Transverse colon (tissue), 4 donors: Measurements from ENCODE around the gene PNLIPRP2. TPM values are rescaled to one million over a fixed set of nuclear protein-coding genes. Genes with fewer than 3 reads are reported as not detected.

Experiments used
- DNase-seq: peaks from one replicate; pipeline ENCODE4 v3.0.0-alpha.2; 2019
- H3K27ac ChIP-seq, 4 donors: fragments of 200-600 bp; sonication (generic); 2 replicates each; pipeline ENCODE4 v1.5.1; 2016 to 2018; ENCODE audit warnings: inconsistent platforms in 4 of 4
- H3K27me3 ChIP-seq: fragments of 200-600 bp; sonication (generic); 2 replicates; pipeline ENCODE4 v1.5.1; 2017; ENCODE audit warnings: inconsistent platforms
- H3K36me3 ChIP-seq, 4 donors: fragments of 200-600 bp; sonication (generic); 2 replicates each; pipeline ENCODE4 v1.5.1; 2017 to 2019; ENCODE audit warnings: inconsistent platforms in 4 of 4
- H3K4me1 ChIP-seq, 4 donors: fragments of 200-600 bp; sonication (generic); 2 replicates each; pipeline ENCODE4 v1.5.1; 2017 to 2020; ENCODE audit warnings: inconsistent platforms in 4 of 4
- H3K4me3 ChIP-seq, 4 donors: fragments of 200-600 bp; sonication (generic); 1 replicate in 1 of 4; 2 replicates in 3 of 4; pipeline versions ENCODE4 v1.5.1 to v1.6.1; 2017 to 2019; ENCODE audit warnings: inconsistent platforms in 4 of 4
- H3K9me3 ChIP-seq, 2 donors: fragments of 200-600 bp; sonication (generic); 2 replicates each; pipeline ENCODE4 v1.5.1; 2017 to 2019; ENCODE audit warnings: inconsistent platforms in 2 of 2
- EP300 ChIP-seq: sonication (generic); formaldehyde crosslinking; IDR thresholded peaks from one replicate; pipeline ENCODE4 v1.6.1; 2017; ENCODE audit warnings: antibody characterized with exemption, low read depth
- POLR2A ChIP-seq: fragments of 450-650 bp; IDR thresholded peaks from one replicate; pipeline ENCODE4 v1.6.1; 2016; ENCODE audit warnings: antibody characterized with exemption, mild to moderate bottlenecking, moderate library complexity
- POLR2AphosphoS5 ChIP-seq, 3 donors: sonication (generic); formaldehyde crosslinking; IDR thresholded peaks; one replicate each; pipeline ENCODE4 v1.6.1; 2016; ENCODE audit warnings: antibody characterized with exemption in 3 of 3
- WGBS, 2 donors: methylation state at CpG; one replicate each; pipeline ENCODE4 v1.1.5; 2018; ENCODE audit warnings: low coverage in 1 of 2; 5-methylcytosine and 5-hydroxymethylcytosine counted together
- in situ Hi-C, 4 donors: fragments of 200-750 bp; cut with MboI; loops; one replicate each; pipeline versions ENCODE4 v1.15.0 to v1.15.1; 2017; ENCODE audit warnings: low sequenced_read_pairs in 3 of 4, low pct_ligation_motif_present in 1 of 4, low pct_unique_long_range_greater_than_20kb in 1 of 4
- intact Hi-C: fragments of 100-400 bp; cut with DNase I; formaldehyde crosslinking; loops from one replicate; pipeline ENCODE4 v1.15.1; 2023; ENCODE audit warnings: low total_unique reads
- total RNA-seq, 4 donors: library from RNA; depleted of rRNA; stranded (reverse); fragments of >200 nt; gene quantifications; one replicate each; pipeline ENCODE4 v1.1.0, GENCODE V29; 2016
- TF ChIP-seq, protein P1 (sequence below), 5 experiments: fragments of 200-600 bp in 3 of 5; fragments of 450-650 bp in 2 of 5; sonication (generic) in 3 of 5; IDR thresholded peaks; 1 replicate in 2 of 5; 2 replicates in 3 of 5; pipeline ENCODE4 v1.5.1; 2016 to 2017; ENCODE audit warnings: antibody characterized with exemption in 5 of 5, inconsistent platforms in 3 of 5, mild to moderate bottlenecking in 2 of 5, moderate library complexity in 1 of 5

PNLIPRP2 gene
- total RNA-seq, 4 donors from 2014 or later: 0.32 to 4.2 TPM; not detected in 2

DNA sequence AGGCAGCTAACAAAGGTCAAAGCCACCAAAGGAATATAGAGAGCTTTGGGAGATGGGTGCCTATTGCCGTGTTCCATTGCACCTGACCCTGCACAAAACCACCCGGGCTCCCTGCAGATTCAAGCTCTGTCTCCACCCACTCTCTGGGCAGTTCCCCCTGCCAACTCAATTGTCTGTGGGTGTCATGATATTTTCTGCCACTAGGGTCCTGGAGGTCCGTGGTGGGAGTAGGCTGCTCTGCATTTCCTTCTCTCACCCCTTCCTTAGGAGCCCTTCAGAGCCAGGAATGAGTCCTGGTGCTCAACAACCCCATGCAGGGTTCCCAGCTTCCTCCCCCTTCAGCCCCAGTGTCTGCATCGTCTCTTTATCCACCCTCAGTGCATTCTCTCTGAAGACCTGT is 34.1 kb downstream of the PNLIPRP2 start:
- no peak for TF ChIP-seq POLR2A
- TF ChIP-seq, protein P1, sequence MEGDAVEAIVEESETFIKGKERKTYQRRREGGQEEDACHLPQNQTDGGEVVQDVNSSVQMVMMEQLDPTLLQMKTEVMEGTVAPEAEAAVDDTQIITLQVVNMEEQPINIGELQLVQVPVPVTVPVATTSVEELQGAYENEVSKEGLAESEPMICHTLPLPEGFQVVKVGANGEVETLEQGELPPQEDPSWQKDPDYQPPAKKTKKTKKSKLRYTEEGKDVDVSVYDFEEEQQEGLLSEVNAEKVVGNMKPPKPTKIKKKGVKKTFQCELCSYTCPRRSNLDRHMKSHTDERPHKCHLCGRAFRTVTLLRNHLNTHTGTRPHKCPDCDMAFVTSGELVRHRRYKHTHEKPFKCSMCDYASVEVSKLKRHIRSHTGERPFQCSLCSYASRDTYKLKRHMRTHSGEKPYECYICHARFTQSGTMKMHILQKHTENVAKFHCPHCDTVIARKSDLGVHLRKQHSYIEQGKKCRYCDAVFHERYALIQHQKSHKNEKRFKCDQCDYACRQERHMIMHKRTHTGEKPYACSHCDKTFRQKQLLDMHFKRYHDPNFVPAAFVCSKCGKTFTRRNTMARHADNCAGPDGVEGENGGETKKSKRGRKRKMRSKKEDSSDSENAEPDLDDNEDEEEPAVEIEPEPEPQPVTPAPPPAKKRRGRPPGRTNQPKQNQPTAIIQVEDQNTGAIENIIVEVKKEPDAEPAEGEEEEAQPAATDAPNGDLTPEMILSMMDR (IDR thresholded peaks at IDR 0.05): peak in 2 of 5 experiments; percentile 7 to 13
- DNase-seq: no peak
- Histone ChIP-seq H3K4me3 (no peak overlapping the region), H3K27me3 (no peaks in the 10 kb centered on the region), H3K9me3 (peaks cover 0 to 3% of the 10 kb centered on the region in 2 donors), H3K4me1 (no peaks in the 10 kb centered on the region), H3K36me3 (no peaks in the 10 kb centered on the region), H3K27ac (no peak overlapping the region)
- WGBS, 2 donors: 55 to 100% methylated on average over 1 to 4 of the region's 4 CpGs
- in situ Hi-C loops: loop anchor here in 1 of 4 donors (25.0 kb wide), 1 partner anchor 507 kb away; no protein-coding TSS in a partner anchor
- intact Hi-C loops: no loop called here

DNA sequence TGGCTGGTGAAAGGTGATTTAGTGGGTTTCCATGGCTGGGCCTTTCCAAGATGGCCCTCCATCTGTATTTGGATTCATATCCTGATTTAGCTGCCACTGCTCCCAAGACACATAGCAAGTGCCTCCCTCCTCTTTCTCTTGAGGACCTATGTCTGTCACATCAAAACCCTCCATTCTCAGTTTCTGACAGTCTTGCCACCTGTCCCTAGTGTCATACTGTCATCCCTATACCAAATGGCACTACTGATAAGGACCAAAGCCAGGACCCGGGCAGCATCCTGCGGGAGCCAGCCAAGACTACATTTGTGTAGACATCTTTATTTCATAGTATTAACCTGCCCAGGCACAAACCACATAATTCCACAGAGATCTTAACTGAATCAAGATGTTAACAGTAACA is 34.8 kb downstream of the PNLIPRP2 start:
- intact Hi-C loops (no loop called here), in situ Hi-C loops (loop anchor here in 1 of 4 donors (25.0 kb wide), 1 partner anchor 507 kb away; no protein-coding TSS in a partner anchor)
- H3K9me3 ChIP-seq: no peaks in the 10 kb centered on the region
- H3K27me3 ChIP-seq: no peaks in the 10 kb centered on the region
- 90% methylated on average over 2 of the region's 2 CpGs; no CpG with 5 or more reads in 1 of the 2 donors for WGBS, 2 donors
- TF ChIP-seq, protein P1 (IDR thresholded peaks at IDR 0.05): no peak
- no peak for TF ChIP-seq POLR2A
- no peaks in the 10 kb centered on the region for H3K36me3 ChIP-seq
- DNase-seq: no peak
- no peak overlapping the region for H3K4me3 ChIP-seq
- no peak overlapping the region for H3K27ac ChIP-seq
- no peaks in the 10 kb centered on the region for H3K4me1 ChIP-seq

DNA sequence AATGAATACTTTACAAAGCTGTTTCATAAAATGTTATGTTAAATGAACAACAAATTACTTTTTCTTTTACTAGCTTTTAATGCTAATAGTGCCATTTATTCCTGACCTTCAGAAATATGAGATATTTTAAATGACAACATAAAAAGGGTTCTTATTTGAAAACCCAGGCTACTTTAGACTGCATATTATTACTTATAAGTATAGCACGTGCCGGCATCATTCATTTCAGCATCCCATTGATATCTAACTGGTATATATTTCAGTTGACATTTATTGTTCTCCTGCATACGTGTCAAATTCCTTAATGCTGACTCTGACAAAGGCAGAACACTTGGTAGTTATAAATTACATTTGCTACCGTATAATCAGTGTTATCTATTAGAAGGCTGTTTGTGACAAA is 35.3 kb downstream of the PNLIPRP2 start:
- WGBS, 2 donors: 82 to 87% methylated on average over 4 of the region's 4 CpGs
- Histone ChIP-seq H3K4me1 (no peaks in the 10 kb centered on the region), H3K36me3 (no peaks in the 10 kb centered on the region), H3K27me3 (no peaks in the 10 kb centered on the region), H3K4me3 (no peak overlapping the region), H3K27ac (no peak overlapping the region), H3K9me3 (no peaks in the 10 kb centered on the region)
- TF ChIP-seq POLR2AphosphoS5 (IDR thresholded peaks at IDR 0.05): no peak
- TF ChIP-seq, protein P1 (IDR thresholded peaks at IDR 0.05): no peak
- TF ChIP-seq POLR2A: no peak
- no peak for TF ChIP-seq EP300
- intact Hi-C loops: no loop called here
- DNase-seq: no peak
- in situ Hi-C loops: loop anchor here in 1 of 4 donors (25.0 kb wide), 1 partner anchor 506 kb away; no protein-coding TSS in a partner anchor

DNA sequence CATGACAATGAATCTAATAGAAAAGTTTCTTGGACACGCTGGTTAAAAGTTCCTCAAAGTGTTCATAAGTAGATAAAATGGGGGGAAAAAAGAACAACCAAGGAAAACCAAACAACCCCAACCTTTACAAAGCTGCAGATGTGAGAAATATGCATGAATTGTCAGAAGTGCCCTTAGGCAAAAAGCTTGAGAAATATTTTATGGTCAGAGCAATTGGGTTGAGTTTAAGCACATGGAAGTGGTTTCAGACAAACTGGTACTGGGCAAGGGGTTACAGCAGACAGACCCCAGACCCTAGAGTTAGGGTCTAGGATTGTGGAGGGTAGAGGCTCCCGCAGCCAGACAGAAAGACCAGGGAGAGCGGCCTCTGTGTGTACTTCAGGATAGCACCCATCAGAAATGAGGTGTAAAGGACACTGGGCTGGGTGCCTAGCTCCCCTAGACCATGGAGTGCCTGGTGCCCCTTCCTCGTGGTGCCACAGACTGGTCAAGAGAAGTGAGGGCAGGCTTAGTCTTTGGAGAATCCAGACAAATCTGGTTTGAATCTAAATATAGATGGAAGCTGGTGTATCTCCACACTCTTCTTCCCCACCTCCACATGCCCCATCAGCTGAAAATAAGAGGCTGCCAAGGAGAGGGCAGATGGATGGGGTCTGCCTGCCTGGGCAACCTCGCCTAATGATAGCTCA is 37.3 kb downstream of the PNLIPRP2 start:
- no peaks in the 10 kb centered on the region for H3K27me3 ChIP-seq
- H3K27ac ChIP-seq: no peak overlapping the region
- no peaks in the 10 kb centered on the region for H3K4me1 ChIP-seq
- intact Hi-C loops (no loop called here), in situ Hi-C loops (loop anchor here in 1 of 4 donors (25.0 kb wide), 1 partner anchor 504 kb away; no protein-coding TSS in a partner anchor)
- no peak overlapping the region for H3K4me3 ChIP-seq
- no peaks in the 10 kb centered on the region for H3K36me3 ChIP-seq
- DNase-seq: no peak
- WGBS, 2 donors: 88 to 96% methylated on average over 2 to 5 of the region's 5 CpGs
- TF ChIP-seq POLR2AphosphoS5 (IDR thresholded peaks at IDR 0.05) (no peak), EP300 (no peak), POLR2A (no peak)
- TF ChIP-seq, protein P1 (IDR thresholded peaks at IDR 0.05): no peak
- H3K9me3 ChIP-seq: no peaks in the 10 kb centered on the region
